Testis (tissue), 2 donors: ENCODE measurements around the gene NPHP1.

Experiments used
- POLR2A ChIP-seq: fragments of 450-650 bp; IDR thresholded peaks from one replicate; pipeline ENCODE4 v1.6.1; 2017; ENCODE audit warnings: antibody characterized with exemption, mild to moderate bottlenecking, moderate library complexity
- TF ChIP-seq, protein P1 (sequence below), 3 experiments: fragments of 450-650 bp in 2 of 3; fragments of 200-600 bp in 1 of 3; sonication (generic) in 1 of 3; IDR thresholded peaks; one replicate each; pipeline ENCODE4 v1.5.1; 2016 to 2019; ENCODE audit warnings: antibody characterized with exemption in 3 of 3, mild to moderate bottlenecking in 2 of 3, moderate library complexity in 1 of 3

DNA sequence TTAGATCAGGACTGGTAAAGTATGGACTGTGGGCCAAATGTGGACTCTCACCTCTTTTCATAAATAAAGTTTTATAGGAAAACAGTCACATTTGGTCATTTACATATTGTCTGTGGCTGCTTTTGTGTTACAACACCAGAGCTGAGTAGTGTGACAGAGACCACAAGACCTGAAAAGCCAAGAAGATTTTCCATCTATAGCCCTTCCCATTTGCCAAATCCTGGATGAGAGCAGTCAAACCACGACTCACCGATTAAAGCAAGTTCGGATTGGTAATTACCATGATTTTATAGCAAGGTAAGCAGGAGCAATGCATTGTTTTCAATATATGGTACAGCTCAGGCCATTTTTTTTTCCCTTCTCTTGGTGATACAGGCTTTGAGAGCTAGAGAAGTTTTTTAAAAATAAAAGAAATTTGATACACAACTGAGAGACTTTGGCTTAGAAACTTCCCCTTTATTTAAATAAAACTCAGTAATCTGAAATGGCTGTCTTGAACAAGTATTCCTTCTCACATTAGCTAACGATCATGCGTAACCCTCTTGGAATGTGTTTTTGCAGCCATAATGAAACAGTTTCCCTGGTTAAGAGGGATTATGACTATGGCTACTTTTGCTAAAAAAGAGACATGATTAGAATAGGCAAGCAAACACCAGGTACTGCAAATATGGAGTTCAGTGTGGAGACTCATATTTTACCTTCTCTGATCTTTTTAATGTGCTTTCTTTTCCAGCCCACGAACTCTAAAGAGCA is 79.7 kb downstream of the NPHP1 start:
- TF ChIP-seq, protein P1, sequence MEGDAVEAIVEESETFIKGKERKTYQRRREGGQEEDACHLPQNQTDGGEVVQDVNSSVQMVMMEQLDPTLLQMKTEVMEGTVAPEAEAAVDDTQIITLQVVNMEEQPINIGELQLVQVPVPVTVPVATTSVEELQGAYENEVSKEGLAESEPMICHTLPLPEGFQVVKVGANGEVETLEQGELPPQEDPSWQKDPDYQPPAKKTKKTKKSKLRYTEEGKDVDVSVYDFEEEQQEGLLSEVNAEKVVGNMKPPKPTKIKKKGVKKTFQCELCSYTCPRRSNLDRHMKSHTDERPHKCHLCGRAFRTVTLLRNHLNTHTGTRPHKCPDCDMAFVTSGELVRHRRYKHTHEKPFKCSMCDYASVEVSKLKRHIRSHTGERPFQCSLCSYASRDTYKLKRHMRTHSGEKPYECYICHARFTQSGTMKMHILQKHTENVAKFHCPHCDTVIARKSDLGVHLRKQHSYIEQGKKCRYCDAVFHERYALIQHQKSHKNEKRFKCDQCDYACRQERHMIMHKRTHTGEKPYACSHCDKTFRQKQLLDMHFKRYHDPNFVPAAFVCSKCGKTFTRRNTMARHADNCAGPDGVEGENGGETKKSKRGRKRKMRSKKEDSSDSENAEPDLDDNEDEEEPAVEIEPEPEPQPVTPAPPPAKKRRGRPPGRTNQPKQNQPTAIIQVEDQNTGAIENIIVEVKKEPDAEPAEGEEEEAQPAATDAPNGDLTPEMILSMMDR (IDR thresholded peaks at IDR 0.05) = no peak
- TF ChIP-seq POLR2A = no peak
